ENCODE results near the gene ZNF319. TPM values are rescaled to one million over a fixed set of nuclear protein-coding genes. Genes with fewer than 3 reads are reported as not detected.
A peak's percentile ranks its signal among the peaks of the same experiment; 100 is the strongest.

The ZNF319 gene
- total and polyA plus RNA-seq, 8 donors, result 3.5 to 7.0 (median 4.6) TPM

DNA sequence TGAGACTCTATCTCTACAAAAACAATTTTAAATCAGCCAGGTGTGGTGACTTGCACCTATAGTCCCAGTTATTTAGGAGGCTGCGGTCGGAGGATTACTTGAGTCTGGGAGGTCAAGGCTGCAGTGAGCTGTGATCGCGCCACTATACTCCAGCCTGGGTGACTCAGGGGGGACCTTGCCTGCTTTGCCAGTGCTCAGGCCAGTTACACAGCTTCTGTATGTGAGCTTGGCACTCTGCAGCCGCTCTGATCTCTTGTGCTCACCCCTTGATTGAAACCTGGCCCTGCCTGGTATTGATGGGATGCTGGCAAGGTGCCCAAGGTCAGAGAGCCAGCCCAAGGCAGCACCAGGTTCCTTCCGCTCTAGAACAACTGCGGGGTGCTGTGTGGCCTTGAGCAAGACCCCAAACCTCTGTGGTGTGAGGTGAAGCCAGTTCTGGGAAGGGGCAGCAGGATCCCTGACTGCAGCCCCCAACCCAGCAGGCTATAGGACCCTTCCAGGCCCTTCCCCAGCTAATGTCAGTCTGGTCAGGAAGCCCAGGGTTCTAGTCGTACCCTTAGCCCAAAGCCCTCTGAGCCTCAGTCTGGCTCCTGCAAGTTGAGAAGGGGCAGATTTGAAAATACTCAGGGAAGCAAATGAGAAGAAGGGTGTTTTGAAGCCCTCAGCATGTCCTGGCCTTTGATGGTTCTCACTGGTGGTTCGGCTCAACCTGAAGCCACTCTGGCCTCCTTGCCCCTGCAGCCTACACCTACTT, 44.0 kb upstream of the ZNF319 start:
- ATAC-seq (peak in 2 of 4 donors; percentile 26 to 27), DNase-seq (peak in 2 of 6 donors; percentile 34 to 58), FAIRE-seq (no peak)
- H3K9me3 ChIP-seq, result no peaks in the 10 kb centered on the region
- peaks cover 0 to 38% (median 19%) of the 10 kb centered on the region in 3 donors for H3K36me3 ChIP-seq
- no peak overlapping the region for H3K4me3 ChIP-seq
- WGBS, 2 donors, result 59 to 62% methylated on average over 9 of the region's 9 CpGs
- no peaks in the 10 kb centered on the region for H3K27me3 ChIP-seq
- no peaks in the 10 kb centered on the region for H3K4me1 ChIP-seq
- no peak overlapping the region for H3K27ac ChIP-seq
- intact Hi-C loops (cut with DNase I), result no loop called here
- TF ChIP-seq, protein P1, sequence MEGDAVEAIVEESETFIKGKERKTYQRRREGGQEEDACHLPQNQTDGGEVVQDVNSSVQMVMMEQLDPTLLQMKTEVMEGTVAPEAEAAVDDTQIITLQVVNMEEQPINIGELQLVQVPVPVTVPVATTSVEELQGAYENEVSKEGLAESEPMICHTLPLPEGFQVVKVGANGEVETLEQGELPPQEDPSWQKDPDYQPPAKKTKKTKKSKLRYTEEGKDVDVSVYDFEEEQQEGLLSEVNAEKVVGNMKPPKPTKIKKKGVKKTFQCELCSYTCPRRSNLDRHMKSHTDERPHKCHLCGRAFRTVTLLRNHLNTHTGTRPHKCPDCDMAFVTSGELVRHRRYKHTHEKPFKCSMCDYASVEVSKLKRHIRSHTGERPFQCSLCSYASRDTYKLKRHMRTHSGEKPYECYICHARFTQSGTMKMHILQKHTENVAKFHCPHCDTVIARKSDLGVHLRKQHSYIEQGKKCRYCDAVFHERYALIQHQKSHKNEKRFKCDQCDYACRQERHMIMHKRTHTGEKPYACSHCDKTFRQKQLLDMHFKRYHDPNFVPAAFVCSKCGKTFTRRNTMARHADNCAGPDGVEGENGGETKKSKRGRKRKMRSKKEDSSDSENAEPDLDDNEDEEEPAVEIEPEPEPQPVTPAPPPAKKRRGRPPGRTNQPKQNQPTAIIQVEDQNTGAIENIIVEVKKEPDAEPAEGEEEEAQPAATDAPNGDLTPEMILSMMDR (IDR thresholded peaks at IDR 0.05), result no peak

DNA sequence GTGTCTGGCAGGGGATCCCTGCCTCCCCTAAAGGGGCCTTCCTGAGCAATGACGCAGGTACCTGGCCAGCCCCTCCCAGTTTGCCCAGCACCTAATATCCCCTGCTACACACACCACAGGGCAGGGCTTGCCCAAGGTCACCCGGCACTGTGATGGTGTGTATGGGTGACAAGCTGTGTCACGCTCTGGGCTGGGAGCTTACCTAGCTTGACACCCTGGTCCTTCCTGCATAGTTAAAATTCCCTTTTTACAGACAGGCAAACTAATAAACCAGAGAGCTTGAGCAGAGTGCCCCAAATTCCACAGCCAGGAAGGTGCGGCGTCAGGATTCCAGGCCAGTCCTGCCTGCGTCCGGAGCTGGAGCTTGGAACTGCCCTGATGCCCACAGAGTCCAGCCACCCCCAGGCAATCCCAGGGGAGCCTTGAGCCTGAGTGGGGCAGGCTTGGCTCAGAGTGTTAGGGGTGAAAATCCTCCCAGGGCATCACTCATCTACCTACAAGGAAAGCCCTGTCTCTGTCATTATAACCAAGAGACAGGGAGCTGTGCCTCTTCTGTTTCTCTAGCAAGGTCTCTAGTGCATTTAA, 43.2 kb upstream of the ZNF319 start:
- peaks cover 0 to 44% (median 19%) of the 10 kb centered on the region in 3 donors for H3K36me3 ChIP-seq
- no peak overlapping the region for H3K4me3 ChIP-seq
- no peak overlapping the region for H3K27ac ChIP-seq
- TF ChIP-seq, protein P1 (IDR thresholded peaks at IDR 0.05), result no peak
- ATAC-seq (no peak), DNase-seq (peak in 1 of 6 donors; percentile 37), FAIRE-seq (no peak)
- no peaks in the 10 kb centered on the region for H3K4me1 ChIP-seq
- intact Hi-C loops (cut with DNase I), result no loop called here
- H3K9me3 ChIP-seq, result no peaks in the 10 kb centered on the region
- 79 to 82% methylated on average over 7 of the region's 7 CpGs for WGBS, 2 donors
- H3K27me3 ChIP-seq, result no peaks in the 10 kb centered on the region

DNA sequence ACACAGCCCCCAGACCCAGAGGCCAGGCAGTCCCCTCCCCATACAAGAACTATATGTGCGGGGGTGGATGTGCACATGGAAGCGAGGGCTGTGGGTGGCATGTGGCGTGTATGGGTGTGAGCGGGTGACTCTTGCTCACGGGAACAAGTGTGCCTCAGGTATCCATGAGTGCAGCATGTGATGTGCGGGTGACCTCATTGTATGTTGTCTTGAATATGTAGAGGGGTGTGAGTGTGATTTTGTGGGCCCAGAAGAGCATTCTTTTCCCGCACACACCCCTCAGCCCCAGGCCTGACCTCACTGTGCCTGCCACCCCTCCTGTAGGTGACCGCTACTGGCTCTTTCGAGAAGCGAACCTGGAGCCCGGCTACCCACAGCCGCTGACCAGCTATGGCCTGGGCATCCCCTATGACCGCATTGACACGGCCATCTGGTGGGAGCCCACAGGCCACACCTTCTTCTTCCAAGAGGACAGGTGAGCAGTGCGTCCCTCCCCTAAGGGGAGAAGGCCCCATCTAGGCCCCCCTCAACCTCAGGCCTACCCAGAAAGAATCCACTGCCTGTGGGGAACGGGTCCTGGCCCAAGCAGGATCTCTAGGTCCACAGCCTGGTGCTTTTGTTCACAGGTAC, 42.5 kb upstream of the ZNF319 start:
- intact Hi-C loops (cut with DNase I), result no loop called here

DNA sequence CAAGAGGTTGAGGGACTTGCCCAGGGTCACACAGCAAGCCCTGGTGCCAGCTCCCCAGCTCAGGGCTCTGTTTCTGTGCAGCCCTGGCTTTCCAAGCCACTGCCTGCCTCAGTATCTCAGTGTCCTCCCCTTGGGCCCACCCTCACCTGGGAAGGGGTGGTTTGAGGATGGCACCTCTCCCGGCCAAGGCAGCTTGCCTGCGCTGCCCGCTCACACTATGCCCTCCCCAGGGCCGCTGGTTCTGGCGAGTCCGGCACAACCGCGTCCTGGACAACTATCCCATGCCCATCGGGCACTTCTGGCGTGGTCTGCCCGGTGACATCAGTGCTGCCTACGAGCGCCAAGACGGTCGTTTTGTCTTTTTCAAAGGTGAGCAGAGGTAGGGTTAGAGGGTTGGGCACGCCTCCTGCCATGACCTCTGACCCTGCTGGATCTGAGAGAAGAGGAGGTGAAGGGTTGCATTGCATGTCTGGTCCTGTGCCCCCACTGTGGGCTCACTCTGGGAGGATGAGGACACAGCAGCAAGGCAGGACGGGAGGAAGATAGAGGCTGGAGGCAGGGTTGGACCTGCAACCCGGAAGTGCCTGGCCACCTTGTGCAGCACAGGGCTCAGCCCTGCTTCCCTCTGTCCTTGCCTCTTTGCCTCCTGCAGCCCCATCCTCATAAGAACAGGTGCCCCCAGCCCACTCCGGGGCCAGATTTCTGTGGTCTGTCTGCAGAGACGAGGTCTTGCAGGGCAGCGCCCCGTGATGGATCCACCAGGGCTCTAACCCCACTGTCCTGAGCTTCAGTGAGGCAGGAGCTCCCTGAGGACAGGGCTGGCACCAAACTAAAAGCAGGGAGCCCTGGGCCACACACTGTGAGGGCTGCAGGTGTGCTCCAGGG, 41.8 kb upstream of the ZNF319 start:
- TF ChIP-seq, protein P1 (IDR thresholded peaks at IDR 0.05), result no peak
- WGBS, 2 donors, result 93 to 94% methylated on average over 22 of the region's 22 CpGs
- Histone ChIP-seq H3K4me1 (no peaks in the 10 kb centered on the region), H3K27me3 (no peaks in the 10 kb centered on the region), H3K4me3 (no peak overlapping the region), H3K27ac (no peak overlapping the region), H3K9me3 (no peaks in the 10 kb centered on the region), H3K36me3 (peaks cover 0 to 44% (median 19%) of the 10 kb centered on the region in 3 donors)
- intact Hi-C loops (cut with DNase I), result no loop called here
- ATAC-seq (no peak), FAIRE-seq (no peak), DNase-seq (peak in 1 of 6 donors; percentile 62)

More for the DNA sequence above, 42.5 kb upstream of the ZNF319 start:
- no peaks in the 10 kb centered on the region for H3K4me1 ChIP-seq
- TF ChIP-seq, protein P1 (IDR thresholded peaks at IDR 0.05), result no peak
- ATAC-seq (no peak), FAIRE-seq (no peak), DNase-seq (peak in 1 of 6 donors; percentile 51)
- no peak overlapping the region for H3K27ac ChIP-seq
- no peaks in the 10 kb centered on the region for H3K27me3 ChIP-seq
- 95 to 97% methylated on average over 16 of the region's 16 CpGs for WGBS, 2 donors
- peaks cover 0 to 44% (median 19%) of the 10 kb centered on the region in 3 donors for H3K36me3 ChIP-seq
- H3K4me3 ChIP-seq, result no peak overlapping the region
- no peaks in the 10 kb centered on the region for H3K9me3 ChIP-seq
